Measurements from ENCODE around the gene TMEM198.

- TF ChIP-seq POLR2A (IDR thresholded peaks at IDR 0.05; ENCODE audit: low read depth, low read length) (no peak), POLR2AphosphoS5 (IDR thresholded peaks at IDR 0.05; ENCODE audit: low read depth, low read length) (no peak)
These were observed 16.8 kb upstream of the TMEM198 start for GRCh38 chr2:219527076-219527394.
